HS-27A (cell line): ENCODE results near the gene GNAI3.
"Not testable (repeated sequence)": the region's sequence is repeated elsewhere in the genome, so short reads cannot be mapped to it uniquely, and the experiment has no call there.

Experiments used
- DNase-seq: peaks from one replicate; pipeline ENCODE4 v3.0.0-alpha.2; 2012; ENCODE audit warnings: low read depth, missing footprints

The GNAI3 gene

DNA sequence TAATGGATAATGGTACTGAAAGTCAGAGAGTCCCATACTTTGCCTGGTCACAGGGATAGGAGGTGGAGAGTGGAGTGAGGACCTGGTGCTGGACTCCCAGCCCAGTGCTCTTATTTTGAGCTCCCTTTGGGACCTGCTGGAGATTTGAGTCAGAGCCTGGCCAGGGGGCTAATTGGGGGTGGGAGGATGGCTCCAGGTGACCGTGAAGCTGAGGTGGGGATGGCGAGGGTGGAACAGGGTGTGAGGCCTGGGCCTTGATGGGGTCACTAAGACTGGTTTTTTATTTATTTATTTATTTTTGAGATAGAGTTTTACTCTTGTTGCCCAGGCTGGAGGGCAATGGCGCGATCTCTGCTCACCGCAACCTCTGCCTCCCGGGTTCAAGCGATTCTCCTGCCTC is 89.0 kb downstream of the GNAI3 start:
- DNase-seq, result no peak

DNA sequence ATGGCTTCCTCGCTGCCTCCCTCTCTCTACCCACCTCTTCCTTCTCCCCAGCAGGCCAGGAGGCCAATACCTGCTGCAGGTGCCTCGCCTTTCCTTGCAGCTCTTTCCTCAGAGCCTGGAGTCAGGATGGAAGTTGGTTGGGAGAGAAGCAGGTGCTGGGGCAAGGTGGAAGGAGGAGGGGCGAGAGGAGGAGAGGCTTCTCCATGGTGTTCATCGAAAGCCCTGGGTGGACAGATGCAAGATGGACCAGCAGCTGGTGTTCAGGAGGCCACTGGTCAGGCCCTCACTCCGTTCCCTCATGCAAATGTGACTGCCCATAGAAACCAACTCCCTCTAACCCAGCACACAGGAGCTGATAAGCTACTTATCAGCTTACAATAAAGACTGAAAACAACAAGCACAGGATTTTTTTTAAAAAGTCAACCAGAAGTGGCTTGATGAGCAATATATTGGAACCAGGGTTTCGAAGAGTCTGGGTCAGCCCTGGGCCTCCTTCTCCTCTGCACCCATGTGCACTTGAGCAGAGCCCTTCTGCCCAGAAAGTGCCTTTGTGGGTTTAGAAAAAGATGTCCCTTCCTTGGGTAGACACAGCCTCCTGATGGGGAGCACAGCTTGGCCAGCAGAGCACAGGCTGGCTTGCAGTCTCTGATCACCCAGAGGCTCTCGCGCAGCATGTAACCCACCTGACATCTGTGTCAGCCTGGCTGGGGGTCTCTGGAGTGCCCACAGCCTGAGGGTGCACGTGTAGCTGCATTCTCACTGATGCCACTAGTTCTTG is 90.8 kb downstream of the GNAI3 start:
- DNase-seq, result no peak

GRCh38 chr1:109639841-109640184 is 91.4 kb downstream of the GNAI3 start:
- no peak for DNase-seq

DNA sequence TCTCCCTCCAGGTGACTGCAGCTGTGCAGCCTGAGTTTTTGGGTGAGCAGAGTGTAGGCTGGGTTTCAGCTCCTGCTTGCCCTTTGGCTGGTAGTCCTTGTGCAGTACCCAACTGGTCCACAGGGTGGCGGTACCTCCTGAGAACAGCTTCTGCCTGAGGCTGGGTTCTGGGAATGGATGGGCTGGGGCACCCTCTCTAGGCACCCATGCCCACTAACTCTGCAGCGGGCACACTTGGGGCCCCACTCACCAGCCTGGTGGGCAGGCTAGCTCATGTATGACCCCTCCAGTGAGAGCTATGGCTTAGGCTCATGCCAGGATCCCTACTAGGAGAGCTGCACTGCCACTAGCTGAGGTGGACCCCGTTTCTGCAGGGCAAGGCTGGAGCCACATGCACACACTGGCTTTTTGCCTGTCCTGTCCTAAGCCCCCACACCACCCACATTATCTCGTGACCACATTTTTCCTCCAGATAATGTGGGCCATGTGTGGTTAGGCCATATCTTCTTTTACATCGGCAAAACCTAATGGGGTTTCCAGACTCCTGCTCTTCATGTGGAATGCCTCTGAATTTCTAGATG is 92.0 kb downstream of the GNAI3 start:
- no peak for DNase-seq

DNA sequence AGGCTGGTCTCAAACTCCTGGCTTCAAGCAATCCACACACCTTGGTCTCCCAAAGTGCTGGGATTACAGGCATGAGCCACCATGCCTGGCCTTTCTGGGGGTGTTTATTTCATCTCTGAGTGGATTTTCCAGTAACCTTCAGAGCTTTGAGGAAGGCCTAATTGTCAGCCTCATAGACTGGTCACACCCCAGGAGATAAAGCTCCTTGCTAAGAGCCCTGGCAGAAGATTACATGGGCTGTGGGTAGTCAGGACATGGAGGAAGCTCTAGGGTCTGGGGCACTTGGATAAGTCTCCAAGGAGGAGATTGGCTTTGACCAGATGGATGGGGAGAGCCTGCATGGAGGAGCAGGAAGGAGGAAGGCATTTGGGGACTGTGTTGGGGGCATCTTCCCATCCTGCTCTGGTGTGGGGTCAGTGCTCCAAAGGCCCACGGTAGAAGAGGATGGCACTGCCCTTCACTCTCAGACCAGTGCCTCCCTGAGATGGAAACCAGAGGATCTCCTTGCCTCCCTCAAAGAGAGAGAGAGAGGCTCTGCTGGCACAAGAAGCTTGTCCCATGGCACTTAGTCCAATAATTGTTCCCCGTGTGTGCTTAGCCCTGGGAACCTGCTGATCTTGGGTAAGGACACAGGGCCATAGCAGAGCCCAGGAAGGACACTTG is 92.8 kb downstream of the GNAI3 start:
- no peak for DNase-seq

DNA sequence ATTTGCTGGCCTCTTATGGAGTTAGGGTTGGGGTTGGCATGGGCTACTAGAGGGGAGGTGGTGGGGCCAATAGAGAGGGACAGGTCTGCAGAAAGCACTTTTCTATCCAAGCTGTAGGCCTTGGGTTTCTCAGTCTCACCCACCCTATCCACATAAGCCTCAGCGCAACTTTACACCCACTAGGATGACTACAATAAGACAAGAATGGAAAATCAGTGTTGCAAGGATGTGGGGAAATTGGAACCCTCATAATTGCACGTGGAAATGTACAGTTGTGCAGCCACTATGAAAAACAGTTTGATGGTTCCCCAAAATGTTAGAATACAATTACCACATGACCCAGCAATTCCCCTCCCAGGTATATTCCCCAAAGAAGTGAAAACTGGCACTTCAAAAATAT is 93.4 kb downstream of the GNAI3 start:
- no peak for DNase-seq

DNA sequence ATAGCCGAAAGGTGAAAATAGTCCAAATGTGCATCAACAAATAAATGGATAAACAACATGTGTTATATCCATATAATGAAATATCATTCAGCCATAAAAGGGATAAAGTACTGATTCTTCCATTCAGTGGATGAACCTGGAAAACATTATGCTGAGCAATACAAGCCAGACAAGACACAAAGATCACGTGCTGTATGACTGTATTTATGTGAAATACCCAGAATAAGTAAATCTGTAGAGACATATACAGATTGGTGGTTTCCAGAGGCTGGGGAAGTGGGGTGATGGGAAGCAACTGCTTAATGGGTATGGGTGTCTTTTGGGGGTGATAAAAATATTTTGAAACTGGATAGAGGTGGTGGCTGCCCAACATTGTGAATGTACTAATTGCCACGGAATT is 94.2 kb downstream of the GNAI3 start:
- no peak for DNase-seq

- DNase-seq, result no peak
These were observed 95.2 kb downstream of the GNAI3 start for GRCh38 chr1:109643385-109644230.

DNA sequence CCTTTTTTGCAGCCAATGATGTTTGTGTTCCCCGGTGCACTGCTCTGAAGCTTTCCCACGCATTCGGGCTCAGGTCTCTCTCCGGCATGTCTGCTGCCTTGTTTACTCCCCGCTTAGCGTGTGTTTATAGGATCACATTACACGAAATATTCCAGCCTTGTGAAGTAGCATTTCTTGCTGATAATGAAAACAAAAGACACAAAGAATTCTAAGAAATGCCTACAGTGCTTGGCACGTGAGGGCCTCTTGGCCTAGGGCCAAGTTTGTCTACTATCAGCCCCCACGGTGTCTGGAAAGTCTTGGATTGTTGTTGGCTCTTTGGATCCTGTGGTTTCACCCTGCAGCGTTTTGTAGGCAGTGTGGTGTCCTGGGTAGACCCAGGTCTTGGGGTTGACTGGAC is 96.3 kb downstream of the GNAI3 start:
- no peak for DNase-seq

- DNase-seq, result no peak
These were observed 101.1 kb downstream of the GNAI3 start for GRCh38 chr1:109649491-109649914.

- DNase-seq, result peak; percentile 46
These were observed 102.2 kb downstream of the GNAI3 start for GRCh38 chr1:109650609-109651008.

GRCh38 chr1:109652402-109652801 is 104.0 kb downstream of the GNAI3 start:
- no peak for DNase-seq

GRCh38 chr1:109653306-109653705 is 104.9 kb downstream of the GNAI3 start:
- no peak for DNase-seq

DNA sequence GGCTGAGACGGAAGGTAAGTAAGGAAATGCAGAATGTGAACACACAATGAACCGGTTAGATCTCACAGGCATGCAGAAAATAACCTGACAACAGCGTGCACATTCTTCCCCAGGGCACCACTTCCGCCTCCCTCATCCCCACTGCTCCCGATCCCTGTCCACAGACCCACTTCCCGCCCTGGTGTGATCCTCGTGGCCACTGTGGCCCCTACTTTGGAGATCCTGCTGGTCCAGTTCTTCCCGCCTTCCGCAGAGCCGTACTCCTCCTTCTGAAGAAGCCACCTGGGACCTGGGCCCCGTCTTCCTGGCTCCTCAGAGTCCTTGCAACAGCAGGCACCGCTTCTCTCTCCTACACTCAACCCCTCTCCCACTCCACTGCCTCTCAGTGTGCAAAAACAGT is 106.1 kb downstream of the GNAI3 start:
- DNase-seq, result no peak

- peak; percentile 47 for DNase-seq
These were observed 107.5 kb downstream of the GNAI3 start, which contains the start of gene GSTM4 for GRCh38 chr1:109655615-109656519. TSS of gene GSTM4 (plus strand) at chr1:109656099. CDS start at chr1:109656390, 291 bp downstream.

DNA sequence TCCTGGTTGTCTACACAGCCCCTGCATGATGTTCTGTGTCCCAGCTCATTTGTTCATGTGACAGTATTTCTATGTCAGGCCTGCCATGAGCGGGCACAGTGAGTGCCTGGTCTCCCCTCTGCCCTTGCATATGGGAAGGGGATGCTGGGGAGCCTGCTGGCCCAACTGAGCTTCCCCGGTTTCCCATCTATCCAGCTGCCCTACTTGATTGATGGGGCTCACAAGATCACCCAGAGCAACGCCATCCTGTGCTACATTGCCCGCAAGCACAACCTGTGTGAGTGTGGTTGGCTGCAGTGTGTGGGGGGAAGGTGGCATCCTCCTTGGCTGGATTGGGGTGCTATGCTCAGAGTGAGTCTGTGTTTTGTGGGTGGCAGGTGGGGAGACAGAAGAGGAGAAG is 109.0 kb downstream of the GNAI3 start:
- no peak for DNase-seq

GRCh38 chr1:109657970-109658369 is 109.6 kb downstream of the GNAI3 start:
- no peak for DNase-seq

- no peak for DNase-seq
These were observed 110.2 kb downstream of the GNAI3 start for GRCh38 chr1:109658533-109659042.

DNA sequence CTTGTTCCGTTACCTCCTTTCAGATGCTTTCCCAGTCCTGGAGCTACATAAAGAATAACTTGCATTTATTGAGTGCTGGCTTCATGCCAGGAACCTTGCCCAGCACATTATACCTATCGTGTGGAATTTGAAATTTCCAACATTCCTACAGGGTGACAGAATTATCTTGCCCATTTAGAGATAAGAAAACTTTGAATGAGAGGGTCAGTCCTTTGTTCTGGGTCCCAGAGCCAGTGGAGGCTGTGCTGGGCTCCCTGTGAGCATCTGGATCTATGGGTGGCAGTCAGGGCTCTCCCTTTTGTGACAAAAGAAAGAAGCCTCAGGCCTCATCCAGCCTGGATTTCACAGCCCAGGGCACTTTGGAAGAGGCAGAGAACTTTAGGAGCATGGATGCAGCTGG is 110.7 kb downstream of the GNAI3 start:
- DNase-seq, result no peak

GRCh38 chr1:109659997-109660690 is 111.7 kb downstream of the GNAI3 start:
- DNase-seq, result no peak

- DNase-seq, result not testable (repeated sequence)
These were observed 112.2 kb downstream of the GNAI3 start for GRCh38 chr1:109660691-109661026.
